ENCODE results near the gene GAD1. TPM values are rescaled to one million over a fixed set of nuclear protein-coding genes. Genes with fewer than 3 reads are reported as not detected.

The GAD1 gene
- total RNA-seq, 1 donor: not detected

DNA sequence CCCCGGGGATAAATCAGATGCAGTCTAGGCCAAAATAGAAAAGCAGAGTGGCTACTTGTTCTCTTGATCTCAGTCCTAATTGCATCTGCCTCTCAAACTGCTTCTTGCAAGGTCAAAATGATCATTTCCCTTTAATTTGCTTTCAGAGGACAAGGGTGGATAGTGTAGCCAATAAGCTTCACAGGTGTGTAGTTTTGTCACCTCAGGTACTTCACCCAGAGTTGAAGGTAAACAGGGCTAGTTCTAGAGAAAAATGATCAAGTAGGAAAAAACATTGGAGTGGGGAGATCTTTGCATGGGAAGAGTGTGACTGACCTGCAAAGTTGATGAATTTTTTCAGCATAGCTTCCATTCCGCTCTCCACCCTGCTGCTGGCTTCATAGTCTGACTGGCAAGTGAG, 37.8 kb upstream of the GAD1 start:
- TF ChIP-seq, protein P1, sequence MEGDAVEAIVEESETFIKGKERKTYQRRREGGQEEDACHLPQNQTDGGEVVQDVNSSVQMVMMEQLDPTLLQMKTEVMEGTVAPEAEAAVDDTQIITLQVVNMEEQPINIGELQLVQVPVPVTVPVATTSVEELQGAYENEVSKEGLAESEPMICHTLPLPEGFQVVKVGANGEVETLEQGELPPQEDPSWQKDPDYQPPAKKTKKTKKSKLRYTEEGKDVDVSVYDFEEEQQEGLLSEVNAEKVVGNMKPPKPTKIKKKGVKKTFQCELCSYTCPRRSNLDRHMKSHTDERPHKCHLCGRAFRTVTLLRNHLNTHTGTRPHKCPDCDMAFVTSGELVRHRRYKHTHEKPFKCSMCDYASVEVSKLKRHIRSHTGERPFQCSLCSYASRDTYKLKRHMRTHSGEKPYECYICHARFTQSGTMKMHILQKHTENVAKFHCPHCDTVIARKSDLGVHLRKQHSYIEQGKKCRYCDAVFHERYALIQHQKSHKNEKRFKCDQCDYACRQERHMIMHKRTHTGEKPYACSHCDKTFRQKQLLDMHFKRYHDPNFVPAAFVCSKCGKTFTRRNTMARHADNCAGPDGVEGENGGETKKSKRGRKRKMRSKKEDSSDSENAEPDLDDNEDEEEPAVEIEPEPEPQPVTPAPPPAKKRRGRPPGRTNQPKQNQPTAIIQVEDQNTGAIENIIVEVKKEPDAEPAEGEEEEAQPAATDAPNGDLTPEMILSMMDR (IDR thresholded peaks at IDR 0.05; ENCODE audit: insufficient read depth, low read length): no peak
- DNase-seq (ENCODE audit: low read depth): no peak
- H3K4me3 ChIP-seq (ENCODE audit: low read depth, low read length): no peak overlapping the region

DNA sequence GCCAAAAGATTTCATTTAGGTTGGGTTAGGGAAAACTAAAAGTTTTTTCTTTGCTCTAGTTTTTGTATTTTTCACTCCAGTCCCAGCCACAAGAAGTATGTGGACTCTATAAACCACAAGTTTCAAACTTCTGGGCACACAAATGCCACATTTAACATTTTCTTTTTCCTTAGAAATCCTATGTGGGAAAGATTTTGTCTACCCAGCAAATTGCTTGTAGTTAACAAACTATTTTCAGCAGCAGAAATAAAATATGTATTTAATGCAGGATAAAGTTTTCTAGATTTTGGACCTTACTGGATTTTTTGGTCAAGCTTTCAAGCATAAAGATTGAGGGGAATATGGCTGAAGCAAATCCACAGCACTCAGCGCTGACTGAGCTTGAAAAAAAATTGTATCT, 37.4 kb upstream of the GAD1 start:
- no peak for DNase-seq (ENCODE audit: low read depth)
- no peak overlapping the region for H3K4me3 ChIP-seq (ENCODE audit: low read depth, low read length)
- TF ChIP-seq, protein P1 (IDR thresholded peaks at IDR 0.05; ENCODE audit: insufficient read depth, low read length): no peak

DNA sequence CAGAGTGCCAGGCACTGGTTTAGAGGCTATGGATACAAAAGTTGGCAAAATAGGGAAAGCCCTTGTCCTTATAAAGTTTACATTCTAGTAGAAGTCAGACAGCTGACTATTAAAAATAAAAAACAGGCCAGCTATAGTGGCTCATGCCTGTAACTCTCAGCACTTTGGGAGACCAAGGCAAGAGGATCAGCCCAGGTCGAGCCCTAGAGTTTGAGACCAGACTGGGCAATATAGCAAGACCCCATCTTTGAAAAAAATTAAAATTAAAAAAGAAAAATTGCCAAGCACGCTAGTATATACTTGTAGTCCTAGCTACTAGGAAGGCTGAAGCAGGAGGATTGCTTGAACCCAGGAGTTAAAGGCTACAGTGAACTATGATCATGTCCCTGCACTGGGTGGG, 34.0 kb upstream of the GAD1 start:
- DNase-seq (ENCODE audit: low read depth): no peak
- no peak overlapping the region for H3K4me3 ChIP-seq (ENCODE audit: low read depth, low read length)
- TF ChIP-seq, protein P1 (IDR thresholded peaks at IDR 0.05; ENCODE audit: insufficient read depth, low read length): no peak

DNA sequence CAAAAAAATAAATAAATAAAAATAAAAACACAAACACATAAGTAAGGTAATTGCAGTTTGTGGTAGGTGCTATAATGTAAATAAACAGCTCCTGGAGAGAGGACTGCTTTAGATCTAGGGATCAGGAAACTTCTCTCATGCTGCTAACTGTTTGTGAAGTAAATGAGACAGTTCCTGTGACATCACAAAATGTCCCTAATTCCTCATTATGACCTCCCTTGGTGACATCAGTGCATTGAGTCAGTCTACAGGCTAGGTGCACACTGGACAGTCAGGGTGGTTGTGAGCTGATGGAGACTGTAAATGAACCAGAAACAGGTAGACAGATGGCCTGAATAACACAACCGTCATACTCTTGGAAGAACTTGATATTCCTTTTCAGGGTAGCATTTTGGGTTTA, 33.1 kb upstream of the GAD1 start:
- H3K4me3 ChIP-seq (ENCODE audit: low read depth, low read length): no peak overlapping the region
- TF ChIP-seq, protein P1 (IDR thresholded peaks at IDR 0.05; ENCODE audit: insufficient read depth, low read length): no peak
- no peak for DNase-seq (ENCODE audit: low read depth)

DNA sequence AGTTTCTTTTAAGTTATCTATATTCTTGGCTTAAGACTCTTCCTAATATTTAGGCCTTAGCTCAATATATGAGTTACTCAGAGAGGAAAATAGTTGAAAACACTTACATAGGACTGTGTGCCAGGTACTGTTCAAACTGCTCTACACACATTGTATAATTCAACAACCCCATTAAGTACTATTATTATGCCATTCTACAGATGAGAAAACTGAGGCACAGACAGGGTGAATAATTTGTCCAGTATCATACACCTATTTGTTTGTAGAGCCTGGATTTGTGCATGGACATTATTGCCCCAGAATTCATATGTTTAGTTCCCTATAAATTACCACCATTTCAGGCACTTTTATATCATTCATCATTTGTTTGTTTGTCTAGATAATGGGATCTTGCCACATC, 17.7 kb upstream of the GAD1 start:
- H3K4me3 ChIP-seq (ENCODE audit: low read depth, low read length): no peak overlapping the region
- TF ChIP-seq, protein P1 (IDR thresholded peaks at IDR 0.05; ENCODE audit: insufficient read depth, low read length): no peak
- DNase-seq (ENCODE audit: low read depth): no peak

DNA sequence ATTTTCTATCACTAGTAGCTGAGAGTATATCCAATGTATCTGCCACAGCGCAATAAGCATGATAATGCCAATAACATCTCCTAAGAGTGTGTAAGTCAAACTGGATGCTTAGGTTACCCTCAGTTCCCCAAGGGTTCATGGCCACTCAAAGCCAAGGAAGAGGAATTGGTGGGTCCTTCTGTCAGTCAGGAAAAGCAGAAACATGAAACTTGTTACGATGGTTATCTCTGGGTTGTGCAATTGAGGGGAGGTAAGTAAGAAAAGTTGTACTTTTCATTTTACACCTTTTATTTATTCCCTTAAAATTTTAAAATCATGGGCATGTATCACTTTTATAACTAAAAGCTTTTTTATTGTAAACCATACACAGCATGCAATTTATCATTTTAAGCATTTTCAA, 10.1 kb upstream of the GAD1 start:
- DNase-seq (ENCODE audit: low read depth): no peak
- no peak overlapping the region for H3K4me3 ChIP-seq (ENCODE audit: low read depth, low read length)
- TF ChIP-seq, protein P1 (IDR thresholded peaks at IDR 0.05; ENCODE audit: insufficient read depth, low read length): no peak
